T-helper 1 cell (primary cell): ENCODE results near the gene PAK6.

Experiments used
- DNase-seq, 5 donors: peaks; one replicate each; pipeline ENCODE4 v3.0.0-alpha.2; 2012 to 2020

PAK6 gene

GRCh38 chr15:40256638-40257235, 17.9 kb downstream of the PAK6 start:
- DNase-seq, result no peak

DNA sequence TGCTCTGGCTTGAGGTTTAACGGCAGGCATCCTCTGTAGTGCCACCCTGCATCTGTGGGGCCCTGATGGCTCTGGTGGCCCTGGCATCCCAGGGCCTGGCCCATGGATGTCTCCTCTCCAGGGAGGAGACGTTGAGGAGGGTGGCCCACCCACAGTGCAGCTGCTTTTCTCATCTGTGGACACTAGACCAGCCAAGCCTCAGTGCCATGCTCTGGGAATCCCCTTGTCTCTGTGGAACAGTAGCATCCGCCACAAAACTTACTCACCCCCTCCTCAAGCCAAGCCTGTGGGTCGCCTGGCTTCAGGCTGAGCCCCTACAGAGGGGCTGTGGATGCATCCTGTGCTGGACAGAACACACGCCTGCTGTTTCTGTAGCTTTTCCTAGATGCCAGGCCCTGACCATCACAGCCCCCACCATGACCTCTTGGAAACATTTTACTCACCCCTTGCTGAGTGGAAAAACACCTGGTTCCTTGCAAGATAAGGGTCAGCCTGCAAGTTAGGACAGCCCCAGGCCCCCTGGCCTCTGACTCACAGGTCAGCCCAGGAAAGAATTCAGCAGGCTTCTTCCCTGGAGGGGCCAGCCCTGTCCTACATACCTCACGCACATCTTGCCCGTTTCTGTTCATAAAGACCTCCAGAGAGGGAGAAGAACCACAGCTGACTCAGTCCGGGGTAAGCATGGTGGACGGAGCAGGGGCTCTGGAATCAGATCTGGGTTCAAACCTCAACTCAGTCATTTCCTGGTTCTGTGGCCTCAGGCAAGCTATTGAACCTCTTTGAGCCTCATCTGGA, 19.0 kb downstream of the PAK6 start:
- no peak for DNase-seq

DNA sequence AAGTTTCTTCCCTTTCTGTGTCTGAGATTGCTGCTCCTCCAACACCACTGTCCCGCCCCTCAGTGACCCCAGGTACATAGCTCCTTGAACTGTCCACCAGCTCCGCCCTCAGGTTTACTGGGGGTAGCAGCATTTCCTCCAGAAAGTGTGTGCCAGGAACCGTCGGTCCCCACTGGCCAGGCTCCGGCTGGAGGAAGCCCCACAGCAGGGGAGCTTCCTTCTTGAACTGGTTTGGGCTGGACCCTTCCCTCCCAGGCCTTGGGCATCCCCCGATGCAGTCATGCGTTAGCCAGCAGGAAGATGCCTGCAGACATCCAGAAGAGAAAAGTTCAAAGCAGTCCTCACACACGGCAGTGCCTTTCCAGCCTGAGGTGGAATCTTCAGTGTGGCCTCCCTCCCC, 19.7 kb downstream of the PAK6 start:
- DNase-seq, result no peak

GRCh38 chr15:40259021-40259420, 20.2 kb downstream of the PAK6 start:
- no peak for DNase-seq

GRCh38 chr15:40263024-40263754, 24.3 kb downstream of the PAK6 start:
- DNase-seq, result no peak

GRCh38 chr15:40264321-40265153, 25.7 kb downstream of the PAK6 start:
- no peak for DNase-seq

GRCh38 chr15:40265355-40265754, 26.5 kb downstream of the PAK6 start:
- DNase-seq, result no peak

- no peak for DNase-seq
These were observed 27.0 kb downstream of the PAK6 start for GRCh38 chr15:40265875-40266274.

GRCh38 chr15:40266828-40267304, 28.0 kb downstream of the PAK6 start:
- DNase-seq, result no peak

GRCh38 chr15:40267670-40268069, 28.8 kb downstream of the PAK6 start:
- no peak for DNase-seq

DNA sequence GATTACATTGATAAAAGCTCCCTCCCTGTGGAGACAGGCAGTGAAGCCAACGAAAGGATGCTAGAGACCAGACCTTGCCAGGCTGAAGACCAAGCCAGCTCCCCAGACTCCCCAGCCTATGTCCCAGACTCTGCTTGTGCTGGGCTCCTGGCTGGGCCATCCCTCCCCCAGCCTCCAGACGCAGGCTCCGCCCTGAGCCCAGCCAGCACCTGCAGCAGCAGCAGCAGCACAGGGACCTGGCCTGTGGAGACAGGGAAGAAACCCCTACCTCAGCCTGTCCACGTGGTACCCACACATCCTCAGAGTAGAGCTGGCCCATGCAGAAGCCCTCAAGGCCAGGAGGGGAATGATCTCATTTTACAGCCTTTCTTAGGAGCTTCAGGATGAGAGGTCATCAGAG, 30.7 kb downstream of the PAK6 start:
- DNase-seq, result no peak

DNA sequence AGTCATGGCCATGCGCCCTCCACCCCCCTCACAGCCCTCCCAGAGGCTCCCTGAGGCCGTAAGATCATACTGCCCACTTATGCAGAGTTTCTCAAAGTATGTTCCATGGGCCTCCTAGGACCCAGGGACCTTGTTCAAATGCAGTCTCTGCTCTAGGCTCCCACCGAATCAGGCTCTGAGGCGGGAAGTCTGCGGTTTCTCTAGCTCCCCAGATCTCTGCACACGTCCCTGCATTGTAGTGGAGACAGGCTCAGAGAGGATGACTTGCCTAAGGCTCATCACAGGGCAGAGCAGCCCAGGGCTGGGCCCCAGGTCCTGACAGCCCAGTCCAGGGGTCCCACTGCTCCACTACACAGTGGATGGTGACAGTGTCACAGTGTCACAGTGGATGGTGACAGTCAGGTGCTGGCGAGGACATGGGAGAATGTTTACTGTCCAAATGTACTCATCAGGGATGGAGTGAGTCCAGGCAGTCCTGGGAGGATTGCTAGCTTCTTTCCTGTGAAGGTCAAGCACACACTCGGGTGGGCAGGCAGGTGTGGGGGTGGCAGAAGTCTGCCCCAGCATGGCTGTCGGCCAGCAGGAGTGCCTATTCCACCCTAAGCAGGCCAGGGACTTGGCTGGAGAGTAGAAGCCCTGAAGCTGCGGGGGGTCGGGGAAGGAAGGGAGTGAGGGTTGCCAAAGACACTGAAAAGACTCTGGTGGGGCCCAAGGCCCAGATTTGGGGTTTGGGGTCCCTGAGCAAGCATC, 31.6 kb downstream of the PAK6 start:
- DNase-seq, result no peak

GRCh38 chr15:40271685-40272484, 33.0 kb downstream of the PAK6 start:
- DNase-seq, result no peak

DNA sequence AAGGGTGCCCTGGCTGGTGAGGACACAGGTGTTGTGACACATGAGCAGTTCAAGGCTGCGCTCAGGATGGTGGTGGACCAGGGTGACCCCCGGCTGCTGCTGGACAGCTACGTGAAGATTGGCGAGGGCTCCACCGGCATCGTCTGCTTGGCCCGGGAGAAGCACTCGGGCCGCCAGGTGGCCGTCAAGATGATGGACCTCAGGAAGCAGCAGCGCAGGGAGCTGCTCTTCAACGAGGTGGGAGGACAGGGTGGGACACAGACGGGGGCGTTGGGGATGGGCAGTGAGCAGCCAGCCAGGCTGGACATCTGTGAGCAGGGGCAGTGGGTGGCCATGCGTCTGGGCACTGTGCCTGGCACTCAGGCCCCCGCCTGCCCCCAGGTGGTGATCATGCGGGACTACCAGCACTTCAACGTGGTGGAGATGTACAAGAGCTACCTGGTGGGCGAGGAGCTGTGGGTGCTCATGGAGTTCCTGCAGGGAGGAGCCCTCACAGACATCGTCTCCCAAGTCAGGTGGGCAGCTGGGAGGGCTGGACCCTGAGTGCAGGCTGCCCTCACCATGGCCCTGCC, 33.7 kb downstream of the PAK6 start:
- no peak for DNase-seq

DNA sequence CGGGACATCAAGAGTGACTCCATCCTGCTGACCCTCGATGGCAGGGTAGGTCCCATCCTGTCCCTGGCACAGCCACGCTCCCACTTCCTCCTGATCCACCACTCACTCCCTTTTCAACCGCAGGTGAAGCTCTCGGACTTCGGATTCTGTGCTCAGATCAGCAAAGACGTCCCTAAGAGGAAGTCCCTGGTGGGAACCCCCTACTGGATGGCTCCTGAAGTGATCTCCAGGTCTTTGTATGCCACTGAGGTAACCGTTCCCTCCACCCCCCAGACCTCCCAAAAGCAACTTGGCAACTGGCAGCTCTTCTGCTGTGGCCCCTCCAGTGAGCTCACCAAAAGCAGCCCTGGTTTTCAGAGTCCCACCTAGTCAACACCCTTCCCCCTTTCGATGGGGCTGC, 34.6 kb downstream of the PAK6 start:
- no peak for DNase-seq

DNA sequence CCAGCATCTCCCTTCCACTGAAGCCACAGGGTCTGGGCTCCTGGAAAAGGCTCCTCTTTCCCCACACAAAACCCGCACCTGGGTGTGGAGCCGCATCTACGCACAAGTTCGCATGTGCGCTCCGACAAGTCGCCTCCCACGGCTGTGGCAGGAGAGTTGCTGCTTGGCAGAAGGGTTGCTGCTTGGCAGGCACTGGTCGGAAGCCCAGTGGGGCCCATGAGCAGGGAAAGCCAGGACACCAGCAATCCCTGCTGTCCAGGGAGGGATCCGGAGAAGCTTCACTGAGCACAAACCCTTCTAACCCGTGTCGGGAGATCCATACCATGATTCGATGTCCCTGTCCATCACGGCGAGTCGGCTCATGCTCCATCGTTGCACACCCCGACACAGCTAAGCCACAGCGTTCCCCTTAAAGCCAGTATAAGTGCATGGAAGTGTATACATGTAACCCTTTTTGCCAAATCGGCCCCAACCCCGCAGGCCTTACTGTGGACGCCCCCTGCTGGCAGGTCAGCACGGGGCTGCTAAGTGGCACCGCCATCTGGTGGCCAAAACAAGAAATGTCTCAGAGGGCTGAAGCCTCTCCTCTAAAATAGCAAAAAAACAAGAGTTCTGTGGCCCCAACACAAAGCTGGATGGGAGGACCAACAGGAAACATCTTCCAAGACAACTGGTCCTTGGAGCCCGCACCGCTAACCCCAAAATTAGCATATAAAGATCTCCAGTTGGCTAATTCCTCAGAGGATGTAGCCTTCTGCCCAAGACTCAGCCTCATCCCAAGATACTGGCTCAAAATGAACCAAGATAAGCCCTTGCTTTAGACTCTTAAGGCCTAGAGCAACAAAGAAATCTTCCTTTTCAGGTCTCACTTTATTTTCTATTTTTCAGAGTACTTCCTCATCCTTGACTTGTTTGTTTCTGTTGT, 35.7 kb downstream of the PAK6 start:
- peak; percentile 71 to 87 (median 80) for DNase-seq

GRCh38 chr15:40275523-40275922, 36.7 kb downstream of the PAK6 start:
- DNase-seq, result no peak

DNA sequence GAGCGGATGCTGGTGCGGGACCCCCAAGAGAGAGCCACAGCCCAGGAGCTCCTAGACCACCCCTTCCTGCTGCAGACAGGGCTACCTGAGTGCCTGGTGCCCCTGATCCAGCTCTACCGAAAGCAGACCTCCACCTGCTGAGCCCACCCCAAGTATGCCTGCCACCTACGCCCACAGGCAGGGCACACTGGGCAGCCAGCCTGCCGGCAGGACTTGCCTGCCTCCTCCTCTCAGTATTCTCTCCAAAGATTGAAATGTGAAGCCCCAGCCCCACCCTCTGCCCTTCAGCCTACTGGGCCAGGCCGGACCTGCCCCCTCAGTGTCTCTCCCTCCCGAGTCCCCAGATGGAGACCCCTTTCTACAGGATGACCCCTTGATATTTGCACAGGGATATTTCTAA, 37.1 kb downstream of the PAK6 start:
- DNase-seq, result no peak

DNA sequence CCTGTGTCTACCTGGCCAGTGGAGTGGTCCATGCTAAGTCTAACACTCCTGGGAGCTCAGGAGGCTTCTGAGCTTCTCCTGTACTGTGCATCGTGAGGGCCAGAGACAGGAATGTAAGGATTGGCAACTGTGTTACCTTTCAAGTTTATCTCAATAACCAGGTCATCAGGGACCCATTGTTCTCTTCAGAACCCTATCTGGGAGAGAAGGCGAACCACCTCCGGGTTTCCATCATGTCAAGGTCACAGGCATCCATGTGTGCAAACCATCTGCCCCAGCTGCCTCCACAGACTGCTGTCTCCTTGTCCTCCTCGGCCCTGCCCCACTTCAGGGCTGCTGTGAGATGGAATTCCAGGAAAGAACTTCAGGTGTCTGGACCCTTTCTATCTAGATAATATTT, 38.1 kb downstream of the PAK6 start:
- DNase-seq, result no peak

GRCh38 chr15:40277471-40277870, 38.6 kb downstream of the PAK6 start:
- DNase-seq, result no peak
